Tibial artery (tissue), 4 donors: Measurements from ENCODE around the gene SENP1.

Source experiments
- DNase-seq, 2 donors: peaks; one replicate each; pipeline ENCODE4 v3.0.0-alpha.2; 2019
- H3K27ac ChIP-seq, 2 donors: fragments of 200-600 bp; sonication (generic) in 1 of 2; 1 replicate in 1 of 2; 2 replicates in 1 of 2; pipeline ENCODE4 v1.5.1; 2018 to 2019; ENCODE audit warnings: mild to moderate bottlenecking in 1 of 2
- H3K27me3 ChIP-seq, 2 donors: fragments of 200-600 bp; sonication (generic) in 1 of 2; one replicate each; pipeline versions ENCODE4 v1.5.1 to v1.6.0; 2016 to 2019
- H3K36me3 ChIP-seq, 3 donors: fragments of 200-600 bp; sonication (generic) in 2 of 3; one replicate each; pipeline ENCODE4 v1.5.1; 2016 to 2019; ENCODE audit warnings: mild to moderate bottlenecking in 2 of 3
- H3K4me1 ChIP-seq, 4 donors: fragments of 200-600 bp; sonication (generic) in 2 of 4; 1 replicate in 3 of 4; 2 replicates in 1 of 4; pipeline ENCODE4 v1.5.1; 2016 to 2019
- H3K4me3 ChIP-seq, 2 donors: fragments of 200-600 bp; sonication (generic) in 1 of 2; 1 replicate in 1 of 2; 2 replicates in 1 of 2; pipeline ENCODE4 v1.5.1; 2018 to 2019; ENCODE audit warnings: mild to moderate bottlenecking in 2 of 2
- H3K9me3 ChIP-seq, 3 donors: fragments of 200-600 bp; sonication (generic) in 1 of 3; one replicate each; pipeline ENCODE4 v1.5.1; 2016 to 2019
- intact Hi-C: fragments of 100-400 bp; cut with DNase I; formaldehyde crosslinking; loops from one replicate; pipeline ENCODE4 v1.15.0; 2023; ENCODE audit warnings: low total_unique reads
- TF ChIP-seq, protein P1 (sequence below), 2 experiments: fragments of 200-600 bp in 1 of 2; fragments of 450-650 bp in 1 of 2; IDR thresholded peaks; one replicate each; pipeline ENCODE4 v1.5.1; 2017 to 2019; ENCODE audit warnings: antibody characterized with exemption in 2 of 2, mild to moderate bottlenecking in 1 of 2, moderate library complexity in 1 of 2

Gene SENP1

DNA sequence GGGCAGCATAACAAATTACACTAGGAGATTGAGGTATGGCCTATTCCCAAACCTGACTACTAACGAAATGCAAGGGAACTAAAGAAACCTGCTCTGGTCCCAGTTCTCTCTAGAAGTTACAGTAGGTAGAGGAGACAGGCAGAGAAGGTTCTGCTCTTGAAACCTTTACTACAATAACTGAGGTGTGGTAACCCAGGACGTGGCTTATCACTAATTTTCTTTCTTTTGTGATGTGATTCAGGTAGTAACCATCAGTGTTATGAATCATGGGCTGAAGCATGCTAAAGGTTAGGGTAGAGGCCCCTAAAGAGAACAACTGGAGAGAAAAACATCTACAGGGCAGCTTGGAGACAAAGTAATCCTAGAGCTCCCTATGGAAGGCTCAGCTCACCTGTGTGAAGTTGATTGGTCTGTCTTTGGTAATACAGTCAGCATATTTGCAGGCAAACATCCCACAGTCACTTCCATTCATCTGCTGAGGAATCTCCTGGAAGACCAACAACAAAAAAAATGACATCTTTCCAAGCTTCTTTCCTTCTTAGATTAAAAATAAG, 59.8 kb downstream of the SENP1 start:
- Histone ChIP-seq H3K4me3 (no peak overlapping the region), H3K36me3 (peaks cover 44 to 57% (median 55%) of the 10 kb centered on the region in 3 donors), H3K4me1 (no peaks in the 10 kb centered on the region), H3K27ac (no peak overlapping the region), H3K9me3 (no peaks in the 10 kb centered on the region), H3K27me3 (no peaks in the 10 kb centered on the region)
- no peak for DNase-seq
- TF ChIP-seq, protein P1, sequence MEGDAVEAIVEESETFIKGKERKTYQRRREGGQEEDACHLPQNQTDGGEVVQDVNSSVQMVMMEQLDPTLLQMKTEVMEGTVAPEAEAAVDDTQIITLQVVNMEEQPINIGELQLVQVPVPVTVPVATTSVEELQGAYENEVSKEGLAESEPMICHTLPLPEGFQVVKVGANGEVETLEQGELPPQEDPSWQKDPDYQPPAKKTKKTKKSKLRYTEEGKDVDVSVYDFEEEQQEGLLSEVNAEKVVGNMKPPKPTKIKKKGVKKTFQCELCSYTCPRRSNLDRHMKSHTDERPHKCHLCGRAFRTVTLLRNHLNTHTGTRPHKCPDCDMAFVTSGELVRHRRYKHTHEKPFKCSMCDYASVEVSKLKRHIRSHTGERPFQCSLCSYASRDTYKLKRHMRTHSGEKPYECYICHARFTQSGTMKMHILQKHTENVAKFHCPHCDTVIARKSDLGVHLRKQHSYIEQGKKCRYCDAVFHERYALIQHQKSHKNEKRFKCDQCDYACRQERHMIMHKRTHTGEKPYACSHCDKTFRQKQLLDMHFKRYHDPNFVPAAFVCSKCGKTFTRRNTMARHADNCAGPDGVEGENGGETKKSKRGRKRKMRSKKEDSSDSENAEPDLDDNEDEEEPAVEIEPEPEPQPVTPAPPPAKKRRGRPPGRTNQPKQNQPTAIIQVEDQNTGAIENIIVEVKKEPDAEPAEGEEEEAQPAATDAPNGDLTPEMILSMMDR (IDR thresholded peaks at IDR 0.05) = no peak
- intact Hi-C loops = no loop called here

DNA sequence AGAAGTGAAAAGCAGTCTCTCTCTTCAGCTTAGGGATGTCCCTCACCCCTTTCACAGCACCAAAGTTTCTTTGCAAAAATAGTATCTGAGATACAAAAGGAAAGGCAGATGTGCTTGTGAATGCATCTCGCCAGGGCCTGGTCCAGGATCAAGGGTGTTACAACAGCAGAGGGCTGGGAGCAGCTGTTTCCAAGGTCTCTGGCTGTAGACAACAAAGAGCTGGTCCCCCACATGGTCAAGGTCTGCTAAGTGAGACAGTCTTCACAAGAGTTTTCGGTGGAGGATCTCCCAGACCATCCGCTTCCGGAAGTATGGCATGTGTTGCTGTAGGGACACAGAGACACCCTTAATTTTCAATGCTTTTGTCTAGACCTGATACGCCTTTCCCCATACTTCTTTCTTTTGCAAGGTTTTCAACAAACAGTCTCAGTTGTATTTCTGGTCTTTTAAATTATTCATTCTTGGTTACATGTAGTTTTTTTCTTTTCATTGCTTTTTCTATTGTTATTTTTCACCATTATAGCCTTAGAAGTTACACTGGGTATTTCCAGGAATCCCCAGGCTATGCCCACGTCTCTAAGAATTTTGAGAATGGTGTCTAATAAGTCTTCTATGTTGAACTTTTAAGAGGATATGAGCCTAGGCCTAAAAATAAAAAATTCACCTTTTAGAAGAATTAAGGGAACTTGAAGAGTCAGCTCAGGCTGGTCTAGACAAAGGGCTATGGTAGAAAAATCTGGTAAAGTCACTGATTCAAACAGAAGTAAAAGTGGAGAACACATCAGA, 60.6 kb downstream of the SENP1 start:
- H3K36me3 ChIP-seq = peaks cover 44 to 57% (median 54%) of the 10 kb centered on the region in 3 donors
- H3K27ac ChIP-seq = no peak overlapping the region
- H3K4me3 ChIP-seq = no peak overlapping the region
- TF ChIP-seq, protein P1 (IDR thresholded peaks at IDR 0.05) = no peak
- H3K27me3 ChIP-seq = no peaks in the 10 kb centered on the region
- no peaks in the 10 kb centered on the region for H3K9me3 ChIP-seq
- intact Hi-C loops = no loop called here
- no peak for DNase-seq
- no peaks in the 10 kb centered on the region for H3K4me1 ChIP-seq

DNA sequence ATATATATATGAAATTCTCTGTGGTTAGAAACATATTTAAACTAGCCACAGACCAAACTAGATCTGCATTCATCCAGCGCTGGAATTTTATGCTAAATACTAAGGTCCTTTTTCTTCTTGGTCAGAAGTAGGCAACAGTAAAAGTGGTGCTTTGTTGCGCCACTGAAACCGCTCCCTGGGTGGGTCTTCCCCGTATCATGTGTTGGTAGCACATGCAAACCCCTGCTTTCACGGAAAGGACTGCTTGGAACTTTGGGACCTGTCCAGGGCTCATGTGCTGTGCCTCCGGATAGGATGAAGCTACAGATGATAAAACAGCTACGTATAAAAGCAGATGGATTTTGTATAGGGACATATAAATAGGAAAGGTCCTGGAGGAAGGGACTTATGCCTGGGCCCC, 61.5 kb downstream of the SENP1 start:
- H3K36me3 ChIP-seq = peaks cover 44 to 54% (median 51%) of the 10 kb centered on the region in 3 donors
- no peak for DNase-seq
- H3K4me3 ChIP-seq = no peak overlapping the region
- no peaks in the 10 kb centered on the region for H3K9me3 ChIP-seq
- TF ChIP-seq, protein P1 (IDR thresholded peaks at IDR 0.05) = no peak
- no peaks in the 10 kb centered on the region for H3K27me3 ChIP-seq
- no peaks in the 10 kb centered on the region for H3K4me1 ChIP-seq
- intact Hi-C loops = no loop called here
- no peak overlapping the region for H3K27ac ChIP-seq

DNA sequence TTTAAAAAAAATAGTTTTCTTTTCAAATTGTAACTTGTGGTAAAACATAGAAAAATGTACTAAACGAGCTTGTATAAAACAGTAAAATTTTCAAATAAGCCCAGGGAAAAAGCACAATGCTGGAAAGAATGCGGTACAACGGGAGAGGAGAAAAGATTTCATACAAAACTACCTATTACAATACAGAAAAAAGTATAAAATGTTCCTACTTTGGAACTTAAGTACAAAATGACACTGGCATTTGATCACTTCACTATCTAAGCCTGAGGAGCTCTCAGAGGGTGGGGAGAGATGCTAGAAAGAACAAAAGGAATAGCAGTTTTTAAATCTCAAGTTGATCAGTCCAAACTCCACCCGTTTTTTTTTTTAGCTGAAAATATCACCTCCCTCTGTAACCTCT, 62.1 kb downstream of the SENP1 start:
- intact Hi-C loops = no loop called here
- DNase-seq = no peak
- Histone ChIP-seq H3K27ac (no peak overlapping the region), H3K4me1 (no peaks in the 10 kb centered on the region), H3K27me3 (no peaks in the 10 kb centered on the region), H3K36me3 (peaks cover 40 to 50% (median 45%) of the 10 kb centered on the region in 3 donors), H3K4me3 (no peak overlapping the region), H3K9me3 (no peaks in the 10 kb centered on the region)
- TF ChIP-seq, protein P1 (IDR thresholded peaks at IDR 0.05) = no peak

DNA sequence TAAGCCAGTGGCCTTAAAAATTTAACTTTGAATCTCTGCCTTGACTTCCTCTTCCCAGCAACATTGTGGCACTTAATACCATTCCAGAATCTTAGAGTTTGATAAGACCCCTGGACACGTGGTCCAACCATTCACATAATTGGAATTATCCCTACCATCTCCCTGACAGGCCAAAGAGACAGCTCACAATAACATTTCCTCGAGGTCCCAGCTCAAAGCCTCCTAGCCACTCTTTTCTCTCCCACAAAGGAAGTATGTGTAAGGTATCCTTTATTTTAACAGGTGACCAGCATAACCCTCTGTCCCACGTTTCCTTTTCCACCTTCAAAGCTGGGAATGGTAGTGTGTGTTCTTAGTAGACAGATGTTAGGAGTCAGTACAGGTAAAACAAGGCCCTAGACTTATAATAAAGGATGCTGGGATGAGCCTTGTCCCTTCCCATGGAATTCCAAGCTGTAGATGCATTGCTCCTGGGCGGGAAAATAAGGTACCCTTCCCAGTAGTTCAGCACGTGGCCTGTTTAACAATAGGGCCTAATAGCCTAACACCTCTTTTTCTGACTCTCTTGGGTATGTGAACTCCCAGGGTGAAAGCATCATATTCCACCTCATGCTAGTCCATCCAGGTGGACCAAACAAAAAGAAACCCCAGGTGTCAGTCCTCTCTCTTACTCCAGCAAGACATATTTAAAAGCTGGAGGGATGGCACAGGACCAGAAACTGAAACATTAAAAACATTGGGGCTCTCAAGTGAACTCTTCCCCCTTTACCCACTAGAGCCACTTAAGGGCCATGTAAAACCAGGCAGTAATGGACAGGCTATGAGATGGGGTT, 64.1 kb downstream of the SENP1 start:
- no peak for DNase-seq
- H3K4me3 ChIP-seq = no peak overlapping the region
- no peaks in the 10 kb centered on the region for H3K27me3 ChIP-seq
- no peaks in the 10 kb centered on the region for H3K4me1 ChIP-seq
- intact Hi-C loops = no loop called here
- H3K36me3 ChIP-seq = peaks cover 24 to 31% (median 26%) of the 10 kb centered on the region in 3 donors
- no peaks in the 10 kb centered on the region for H3K9me3 ChIP-seq
- TF ChIP-seq, protein P1 (IDR thresholded peaks at IDR 0.05) = no peak
- no peak overlapping the region for H3K27ac ChIP-seq
